ENCODE results near the gene ANKRD1.

GRCh38 chr10:90939648-90940047 is 18.8 kb upstream of the ANKRD1 start:
- TF ChIP-seq POLR2A (IDR thresholded peaks at IDR 0.05): no peak
- no peak for TF ChIP-seq CTCF (IDR thresholded peaks at IDR 0.05)

All from Peyer's patch (tissue), 4 donors.